Trophoblast cell (in vitro differentiated cells and primary cell): ENCODE results near the gene PPP2R2D.
A peak's percentile ranks its signal among the peaks of the same experiment; 100 is the strongest.

Source experiments
- DNase-seq, 2 donors: peaks; one replicate each; pipeline ENCODE4 v3.0.0-alpha.2; 2016
- H2AFZ ChIP-seq: 2 replicates; pipeline ENCODE4 v1.6.1; 2013; ENCODE audit warnings: low read length, moderate library complexity, mild to moderate bottlenecking; ENCODE audit not compliant: insufficient read depth, poor library complexity
- H2AK5ac ChIP-seq: 2 replicates; pipeline ENCODE4 v1.6.1; 2013; ENCODE audit warnings: mild to moderate bottlenecking, low read length
- H2BK120ac ChIP-seq: 2 replicates; pipeline ENCODE4 v1.6.1; 2013; ENCODE audit warnings: low read length, mild to moderate bottlenecking, moderate library complexity; ENCODE audit not compliant: insufficient read depth, poor library complexity
- H2BK12ac ChIP-seq: 2 replicates; pipeline ENCODE4 v1.6.1; 2013; ENCODE audit warnings: mild to moderate bottlenecking, low read length, moderate library complexity
- H2BK5ac ChIP-seq: 2 replicates; pipeline ENCODE4 v1.6.1; 2013; ENCODE audit warnings: low read length, low read depth, moderate library complexity, mild to moderate bottlenecking; ENCODE audit not compliant: poor library complexity
- H3K14ac ChIP-seq: 2 replicates; pipeline ENCODE4 v1.6.1; 2013; ENCODE audit warnings: mild to moderate bottlenecking, low read length
- H3K18ac ChIP-seq: 2 replicates; pipeline ENCODE4 v1.6.1; 2013; ENCODE audit warnings: mild to moderate bottlenecking, low read length
- H3K23ac ChIP-seq: 2 replicates; pipeline ENCODE4 v1.6.1; 2013; ENCODE audit warnings: low read length
- H3K27ac ChIP-seq: 2 replicates; pipeline ENCODE4 v1.5.1; 2013; ENCODE audit warnings: low read depth, mild to moderate bottlenecking, inconsistent platforms, low read length, moderate library complexity
- H3K27me3 ChIP-seq: 2 replicates; pipeline ENCODE4 v1.6.1; 2013; ENCODE audit warnings: inconsistent platforms, mild to moderate bottlenecking, low read length, moderate library complexity; ENCODE audit not compliant: insufficient read depth
- H3K36me3 ChIP-seq, 2 experiments: 1 replicate in 1 of 2; 2 replicates in 1 of 2; pipeline ENCODE4 v1.6.1; 2013; ENCODE audit warnings: low read length in 2 of 2, mild to moderate bottlenecking in 2 of 2, moderate library complexity in 1 of 2; ENCODE audit not compliant: insufficient read depth in 2 of 2, control insufficient read depth in 1 of 2
- H3K4ac ChIP-seq: 2 replicates; pipeline ENCODE4 v1.6.1; 2013; ENCODE audit warnings: low read depth, mild to moderate bottlenecking, low read length, moderate library complexity
- H3K4me1 ChIP-seq, 2 experiments: 1 replicate in 1 of 2; 2 replicates in 1 of 2; pipeline ENCODE4 v1.6.1; 2013; ENCODE audit warnings: low read length in 2 of 2, mild to moderate bottlenecking in 2 of 2, moderate library complexity in 1 of 2; ENCODE audit not compliant: insufficient read depth in 2 of 2, control insufficient read depth in 1 of 2
- H3K4me2 ChIP-seq: 2 replicates; pipeline ENCODE4 v1.6.1; 2013; ENCODE audit warnings: inconsistent platforms, mild to moderate bottlenecking, low read length, moderate library complexity
- H3K4me3 ChIP-seq: 2 replicates; pipeline ENCODE4 v1.5.1; 2013; ENCODE audit warnings: mild to moderate bottlenecking, low read depth, low read length, inconsistent platforms
- H3K79me1 ChIP-seq: one replicate; pipeline ENCODE4 v1.6.1; 2013; ENCODE audit warnings: low read length
- H3K79me2 ChIP-seq: 2 replicates; pipeline ENCODE4 v1.6.1; 2013; ENCODE audit warnings: low read length, mild to moderate bottlenecking; ENCODE audit not compliant: control insufficient read depth, insufficient read depth, poor library complexity
- H3K9ac ChIP-seq: 2 replicates; pipeline ENCODE4 v1.6.1; 2013; ENCODE audit warnings: mild to moderate bottlenecking, low read length
- H3K9me3 ChIP-seq: 2 replicates; pipeline ENCODE4 v1.6.1; 2013; ENCODE audit warnings: low read depth, mild to moderate bottlenecking, control low read depth, inconsistent platforms, low read length; ENCODE audit not compliant: insufficient read depth
- H4K12ac ChIP-seq: 2 replicates; pipeline ENCODE4 v1.6.1; 2013; ENCODE audit warnings: low read depth, mild to moderate bottlenecking, low read length, moderate library complexity
- H4K8ac ChIP-seq: 2 replicates; pipeline ENCODE4 v1.6.1; 2013; ENCODE audit warnings: low read depth, mild to moderate bottlenecking, low read length, moderate library complexity
- H4K91ac ChIP-seq: one replicate; pipeline ENCODE4 v1.6.1; 2013; ENCODE audit warnings: low read depth, mild to moderate bottlenecking, low read length, moderate library complexity
- WGBS: extraction: QIAGEN DNeasy Blood & Tissue Kit; methylation state at CpG from one replicate; pipeline ENCODE4 v1.1.7; 2013; ENCODE audit warnings: missing lambda C conversion rate; ENCODE audit not compliant: insufficient read length, insufficient coverage; ENCODE audit errors: extremely low coverage; 5-methylcytosine and 5-hydroxymethylcytosine counted together

Gene PPP2R2D

DNA sequence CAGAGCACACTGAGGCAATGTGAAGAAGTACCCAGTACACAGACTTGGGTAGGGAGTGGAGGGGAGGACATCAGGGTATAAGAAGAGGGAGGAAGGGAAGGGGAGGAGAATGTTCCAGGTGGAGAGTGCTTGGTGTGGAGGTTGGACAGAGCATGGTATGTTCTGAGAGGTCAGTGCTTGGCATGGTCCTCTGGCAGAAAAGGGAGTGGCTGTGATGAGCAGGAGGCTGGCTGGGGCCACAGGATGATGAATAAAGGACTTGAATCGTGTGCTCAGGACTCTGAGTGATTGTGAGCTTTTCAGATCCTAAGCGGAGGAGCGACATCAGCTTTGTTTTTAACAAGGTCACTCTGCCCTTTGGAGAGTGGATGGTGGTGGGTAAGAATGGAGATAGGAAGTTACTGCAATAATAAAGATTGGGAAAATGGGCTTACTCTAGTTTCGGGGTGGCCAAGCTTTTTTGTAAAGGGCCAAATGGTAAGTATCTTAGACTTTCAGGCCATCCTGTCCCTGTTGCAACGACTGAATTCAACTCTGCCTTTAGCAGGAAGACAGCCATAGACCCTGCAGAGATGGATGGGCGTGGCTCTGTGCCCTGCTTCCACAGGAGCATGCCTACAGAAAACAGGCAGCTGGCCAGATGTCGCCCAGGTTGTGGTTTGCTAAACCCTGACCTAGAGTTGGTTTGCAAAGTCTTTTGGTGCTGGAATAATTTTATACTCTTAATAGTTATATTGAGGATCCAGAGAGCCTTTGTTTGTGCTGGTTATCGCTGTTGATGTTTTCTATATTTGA, 8.4 kb downstream of the PPP2R2D start:
- Histone ChIP-seq H3K79me2 (peaks cover 15% of the 10 kb centered on the region), H3K27ac (no peak overlapping the region), H4K12ac (no peak overlapping the region), H2BK12ac (no peak overlapping the region), H2AFZ (no peak overlapping the region), H3K79me1 (no peaks in the 10 kb centered on the region), H3K4me1 (peaks cover 3 to 8% of the 10 kb centered on the region in 2 experiments), H3K4me3 (no peak overlapping the region), H3K27me3 (no peaks in the 10 kb centered on the region), H4K8ac (no peak overlapping the region), H3K23ac (no peak overlapping the region), H3K18ac (no peak overlapping the region), H3K9me3 (no peaks in the 10 kb centered on the region), H3K36me3 (peaks cover 17 to 25% of the 10 kb centered on the region in 2 experiments), H3K4me2 (no peak overlapping the region), H3K14ac (no peak overlapping the region), H2BK5ac (no peak overlapping the region), H3K4ac (peak overlapping the region; percentile 53), H2AK5ac (no peak overlapping the region), H3K9ac (no peak overlapping the region), H4K91ac (no peak overlapping the region), H2BK120ac (no peak overlapping the region)
- WGBS: no CpG with 5 or more reads among the region's 8 CpGs
- DNase-seq: no peak

GRCh38 chr10:131909929-131910328, 9.1 kb downstream of the PPP2R2D start:
- Histone ChIP-seq H2AFZ (no peak overlapping the region), H4K8ac (no peak overlapping the region), H3K18ac (no peak overlapping the region), H3K4me3 (no peak overlapping the region), H3K4me1 (peaks cover 3 to 5% of the 10 kb centered on the region in 2 experiments), H3K36me3 (peaks cover 17 to 25% of the 10 kb centered on the region in 2 experiments), H3K4me2 (no peak overlapping the region), H3K14ac (no peak overlapping the region), H3K79me2 (peaks cover 11% of the 10 kb centered on the region), H3K4ac (peak overlapping the region; percentile 39), H2BK5ac (no peak overlapping the region), H3K27ac (no peak overlapping the region), H3K27me3 (no peaks in the 10 kb centered on the region), H3K23ac (no peak overlapping the region), H2BK120ac (no peak overlapping the region), H3K9me3 (no peaks in the 10 kb centered on the region), H4K12ac (no peak overlapping the region), H2BK12ac (no peak overlapping the region), H3K79me1 (no peaks in the 10 kb centered on the region), H4K91ac (no peak overlapping the region), H3K9ac (no peak overlapping the region), H2AK5ac (no peak overlapping the region)
- no peak for DNase-seq
- no CpG with 5 or more reads among the region's 11 CpGs for WGBS

DNA sequence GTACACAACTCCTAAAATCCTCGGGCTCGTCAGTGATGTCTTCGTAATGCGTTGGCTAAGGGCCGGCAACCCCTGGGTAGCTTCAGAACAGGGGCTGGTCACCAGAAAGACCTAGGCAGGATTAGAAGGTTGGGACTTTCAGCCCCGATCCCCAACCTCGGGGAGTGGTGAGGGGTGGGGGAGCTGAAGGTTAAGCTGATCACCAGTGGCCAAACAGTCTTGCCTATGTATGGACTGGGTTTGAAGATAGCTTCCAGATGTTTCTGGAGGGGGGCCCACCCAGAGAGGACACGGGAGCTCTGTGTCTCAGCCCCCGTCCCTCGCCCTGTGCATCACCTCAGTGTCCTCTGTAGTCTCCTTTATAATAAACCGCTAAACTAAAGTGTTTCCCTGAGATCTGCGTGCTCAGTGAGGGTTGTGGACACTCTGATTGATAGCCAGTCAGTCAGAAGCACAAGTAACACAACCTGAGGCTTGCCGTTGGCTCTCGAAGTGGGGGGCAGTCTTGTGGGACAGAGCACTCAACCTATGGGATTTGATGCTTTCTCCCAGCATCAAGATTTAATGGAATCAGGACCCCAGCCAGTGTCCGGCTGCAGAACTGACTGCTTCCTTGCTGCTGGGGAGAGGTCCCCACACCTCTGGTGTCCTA, 10.0 kb downstream of the PPP2R2D start:
- Histone ChIP-seq H3K27ac (no peak overlapping the region), H2AK5ac (no peak overlapping the region), H3K4ac (peak overlapping the region; percentile 25), H3K79me1 (no peaks in the 10 kb centered on the region), H3K36me3 (peaks cover 12 to 19% of the 10 kb centered on the region in 2 experiments), H2BK5ac (no peak overlapping the region), H2AFZ (no peak overlapping the region), H3K27me3 (no peaks in the 10 kb centered on the region), H3K9ac (no peak overlapping the region), H4K12ac (no peak overlapping the region), H2BK120ac (no peak overlapping the region), H2BK12ac (no peak overlapping the region), H3K14ac (no peak overlapping the region), H4K8ac (no peak overlapping the region), H3K4me1 (peaks cover 0 to 5% of the 10 kb centered on the region in 2 experiments), H3K9me3 (no peaks in the 10 kb centered on the region), H3K4me2 (no peak overlapping the region), H3K4me3 (no peak overlapping the region), H4K91ac (no peak overlapping the region), H3K79me2 (peaks cover 6% of the 10 kb centered on the region), H3K18ac (no peak overlapping the region), H3K23ac (no peak overlapping the region)
- WGBS: no CpG with 5 or more reads among the region's 15 CpGs
- no peak for DNase-seq

GRCh38 chr10:131911451-131911850, 10.6 kb downstream of the PPP2R2D start:
- peaks cover 12 to 16% of the 10 kb centered on the region in 2 experiments for H3K36me3 ChIP-seq
- H3K4ac ChIP-seq: no peak overlapping the region
- H4K8ac ChIP-seq: no peak overlapping the region
- H3K9me3 ChIP-seq: no peaks in the 10 kb centered on the region
- no peak overlapping the region for H2BK120ac ChIP-seq
- H3K27me3 ChIP-seq: no peaks in the 10 kb centered on the region
- H4K91ac ChIP-seq: no peak overlapping the region
- no peak overlapping the region for H3K18ac ChIP-seq
- peaks cover 0 to 5% of the 10 kb centered on the region in 2 experiments for H3K4me1 ChIP-seq
- H3K9ac ChIP-seq: no peak overlapping the region
- H2BK5ac ChIP-seq: no peak overlapping the region
- H3K79me2 ChIP-seq: peaks cover 7% of the 10 kb centered on the region
- H3K23ac ChIP-seq: no peak overlapping the region
- no peak overlapping the region for H2AK5ac ChIP-seq
- no peaks in the 10 kb centered on the region for H3K79me1 ChIP-seq
- H3K27ac ChIP-seq: no peak overlapping the region
- no CpG with 5 or more reads among the region's 9 CpGs for WGBS
- no peak overlapping the region for H3K4me3 ChIP-seq
- H4K12ac ChIP-seq: no peak overlapping the region
- no peak overlapping the region for H2BK12ac ChIP-seq
- no peak overlapping the region for H3K14ac ChIP-seq
- DNase-seq: no peak
- H3K4me2 ChIP-seq: no peak overlapping the region
- H2AFZ ChIP-seq: no peak overlapping the region
